Sigmoid colon (tissue), 7 donors: ENCODE data around the gene LTN1. TPM values are rescaled to one million over a fixed set of nuclear protein-coding genes. Genes with fewer than 3 reads are reported as not detected.

ENCODE experiments used
- DNase-seq: peaks from one replicate; pipeline ENCODE4 v3.0.0-alpha.2; 2019
- H3K27ac ChIP-seq, 4 donors: fragments of 200-600 bp; sonication (generic); one replicate each; pipeline ENCODE4 v1.5.1; 2016 to 2019; ENCODE audit warnings: mild to moderate bottlenecking in 1 of 4
- H3K27me3 ChIP-seq, 3 donors: fragments of 200-600 bp; sonication (generic); one replicate each; pipeline ENCODE4 v1.5.1; 2019; ENCODE audit warnings: mild to moderate bottlenecking in 1 of 3
- H3K36me3 ChIP-seq, 4 donors: fragments of 200-600 bp; sonication (generic); one replicate each; pipeline ENCODE4 v1.5.1; 2016 to 2019
- H3K4me1 ChIP-seq, 4 donors: fragments of 200-600 bp; sonication (generic); one replicate each; pipeline ENCODE4 v1.5.1; 2017 to 2019
- H3K4me3 ChIP-seq, 4 donors: fragments of 200-600 bp; sonication (generic); one replicate each; pipeline ENCODE4 v1.5.1; 2017 to 2019; ENCODE audit warnings: mild to moderate bottlenecking in 2 of 4, moderate library complexity in 1 of 4
- H3K9me3 ChIP-seq, 4 donors: fragments of 200-600 bp in 3 of 4; sonication (generic) in 3 of 4; one replicate each; pipeline versions ENCODE4 v1.5.1 to v1.6.1; 2013 to 2019
- CTCF ChIP-seq, 4 experiments: fragments of 450-650 bp in 3 of 4; fragments of 200-600 bp in 1 of 4; IDR thresholded peaks; one replicate each; pipeline ENCODE4 v1.5.1; 2016 to 2019; ENCODE audit warnings: antibody characterized with exemption in 4 of 4, mild to moderate bottlenecking in 3 of 4, moderate library complexity in 2 of 4
- EP300 ChIP-seq, 4 donors: sonication (generic); formaldehyde crosslinking; IDR thresholded peaks; one replicate each; pipeline ENCODE4 v1.6.1; 2017; ENCODE audit warnings: antibody characterized with exemption in 4 of 4
- POLR2A ChIP-seq, 2 donors: fragments of 450-650 bp; IDR thresholded peaks; one replicate each; pipeline ENCODE4 v1.6.1; 2016; ENCODE audit warnings: antibody characterized with exemption in 2 of 2, mild to moderate bottlenecking in 2 of 2, moderate library complexity in 2 of 2
- POLR2AphosphoS5 ChIP-seq, 4 donors: sonication (generic); formaldehyde crosslinking; IDR thresholded peaks; one replicate each; pipeline ENCODE4 v1.6.1; 2017; ENCODE audit warnings: antibody characterized with exemption in 4 of 4
- WGBS, 2 donors: extraction: QIAGEN DNeasy Blood & Tissue Kit; methylation state at CpG; one replicate each; pipeline ENCODE4 v1.1.7; 2013; 5-methylcytosine and 5-hydroxymethylcytosine counted together
- intact Hi-C: fragments of 100-400 bp; cut with DNase I; formaldehyde crosslinking; loops from one replicate; pipeline ENCODE4 v1.15.1; 2023
- polyA plus RNA-seq, 3 donors: library from polyadenylated mRNA; stranded (reverse); fragments of 200-250 nt; gene quantifications; one replicate each; pipeline ENCODE4 v1.2.3, GENCODE V29; 2013
- total RNA-seq, 4 donors: library from RNA; depleted of rRNA; stranded (reverse); fragments of >200 nt; gene quantifications; one replicate each; pipeline ENCODE4 v1.1.0, GENCODE V29; 2016
- donor health status: healthy with polysubstance abuse.
- donor health status: Bipolar disorder and iron deficiency.
- donor health status: healthy.

LTN1 gene
- total and polyA plus RNA-seq, 7 donors: 3.5 to 31.0 (median 19.4) TPM

GRCh38 chr21:28928578-28929420, 63.9 kb downstream of the LTN1 start:
- no peak for TF ChIP-seq POLR2A (IDR thresholded peaks at IDR 0.05)
- TF ChIP-seq CTCF (IDR thresholded peaks at IDR 0.05): no peak
- no peak for TF ChIP-seq POLR2AphosphoS5 (IDR thresholded peaks at IDR 0.05)
- TF ChIP-seq EP300 (IDR thresholded peaks at IDR 0.05): no peak
- Histone ChIP-seq H3K4me1 (no peaks in the 10 kb centered on the region), H3K4me3 (no peak overlapping the region), H3K36me3 (peaks cover 0 to 37% (median 0%) of the 10 kb centered on the region in 4 donors), H3K9me3 (no peaks in the 10 kb centered on the region), H3K27me3 (no peaks in the 10 kb centered on the region), H3K27ac (no peak overlapping the region)
- no peak for DNase-seq
- intact Hi-C loops: no loop called here
- 65 to 85% methylated on average over 3 of the region's 3 CpGs for WGBS, 2 donors

- Histone ChIP-seq H3K36me3 (peaks cover 0 to 24% (median 0%) of the 10 kb centered on the region in 4 donors), H3K27ac (no peak overlapping the region), H3K9me3 (no peaks in the 10 kb centered on the region), H3K4me3 (no peak overlapping the region), H3K4me1 (no peaks in the 10 kb centered on the region), H3K27me3 (no peaks in the 10 kb centered on the region)
- DNase-seq: no peak
- intact Hi-C loops: no loop called here
- TF ChIP-seq POLR2A (IDR thresholded peaks at IDR 0.05) (no peak), POLR2AphosphoS5 (IDR thresholded peaks at IDR 0.05) (no peak), CTCF (IDR thresholded peaks at IDR 0.05) (no peak), EP300 (IDR thresholded peaks at IDR 0.05) (no peak)
- WGBS, 2 donors: 93 to 95% methylated on average over 1 of the region's 1 CpG
These were observed 65.5 kb downstream of the LTN1 start for GRCh38 chr21:28927130-28927529.

GRCh38 chr21:28923439-28923975, 69.2 kb downstream of the LTN1 start:
- Histone ChIP-seq H3K27me3 (no peaks in the 10 kb centered on the region), H3K9me3 (no peaks in the 10 kb centered on the region), H3K36me3 (no peaks in the 10 kb centered on the region), H3K4me3 (no peak overlapping the region), H3K4me1 (peaks cover 0 to 7% (median 3%) of the 10 kb centered on the region in 4 donors), H3K27ac (no peak overlapping the region)
- TF ChIP-seq EP300 (IDR thresholded peaks at IDR 0.05) (no peak), POLR2A (IDR thresholded peaks at IDR 0.05) (no peak), POLR2AphosphoS5 (IDR thresholded peaks at IDR 0.05) (no peak), CTCF (IDR thresholded peaks at IDR 0.05) (no peak)
- DNase-seq: no peak
- intact Hi-C loops: no loop called here

- intact Hi-C loops: no loop called here
- no peaks in the 10 kb centered on the region for H3K36me3 ChIP-seq
- H3K27ac ChIP-seq: no peak overlapping the region
- H3K4me3 ChIP-seq: no peak overlapping the region
- no peak for DNase-seq
- no peak for TF ChIP-seq POLR2A (IDR thresholded peaks at IDR 0.05)
- no peak for TF ChIP-seq POLR2AphosphoS5 (IDR thresholded peaks at IDR 0.05)
- TF ChIP-seq EP300 (IDR thresholded peaks at IDR 0.05): no peak
- no peak for TF ChIP-seq CTCF (IDR thresholded peaks at IDR 0.05)
- WGBS, 2 donors: 45 to 81% methylated on average over 7 of the region's 7 CpGs
- no peaks in the 10 kb centered on the region for H3K9me3 ChIP-seq
- peaks cover 0 to 7% (median 3%) of the 10 kb centered on the region in 4 donors for H3K4me1 ChIP-seq
- no peaks in the 10 kb centered on the region for H3K27me3 ChIP-seq
These were observed 70.3 kb downstream of the LTN1 start for GRCh38 chr21:28922368-28922767.
